ENCODE measurements around the gene ZNF333. TPM values are rescaled to one million over a fixed set of nuclear protein-coding genes. Genes with fewer than 3 reads are reported as not detected.

ZNF333 gene
- polyA plus RNA-seq, 3 donors = 7.6 to 43.0 (median 9.3) TPM

DNA sequence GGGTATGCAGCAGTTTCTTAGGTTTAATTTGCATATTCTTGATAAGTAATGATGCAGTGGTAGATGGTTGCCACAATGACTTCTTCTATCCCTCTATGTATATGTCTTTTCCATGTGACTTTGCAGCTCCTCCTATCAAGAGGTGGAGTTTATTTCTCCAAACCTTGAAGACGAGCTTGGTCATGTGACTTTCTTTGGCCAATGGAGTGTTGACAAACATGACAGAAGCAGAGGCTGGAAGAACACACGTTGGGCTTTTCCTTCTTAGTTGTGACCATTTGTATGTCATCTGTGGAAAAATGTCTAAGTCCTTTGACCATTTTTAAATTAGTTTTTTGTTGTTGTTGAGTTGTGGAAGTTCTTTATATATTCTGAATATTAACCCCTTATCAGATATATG is 32.3 kb downstream of the ZNF333 start:
- Histone ChIP-seq H3K27me3 (ENCODE audit: control insufficient read depth in 2 of 2, insufficient read depth in 2 of 2, low read length in 2 of 2) (no peaks in the 10 kb centered on the region), H2AFZ (ENCODE audit: insufficient read depth, low read depth, low read length, poor library complexity, severe bottlenecking) (no peak overlapping the region), H3K27ac (ENCODE audit: low read depth in 1 of 2, low read length in 2 of 2) (no peak overlapping the region), H3K36me3 (replicated peaks in 1 of 2; ENCODE audit: control insufficient read depth in 1 of 2, insufficient read depth in 2 of 2, low read length in 2 of 2) (peaks cover 20 to 62% of the 10 kb centered on the region in 2 donors), H3K4me2 (replicated peaks; ENCODE audit: extremely low read depth, low read length, poor library complexity, severe bottlenecking) (no peak overlapping the region), H4K20me1 (ENCODE audit: insufficient read depth, low read length) (no peaks in the 10 kb centered on the region), H3K4me1 (ENCODE audit: control insufficient read depth in 1 of 2, insufficient read depth in 2 of 2, low read length in 2 of 2) (no peaks in the 10 kb centered on the region), H3K4me3 (replicated peaks in 1 of 3; ENCODE audit: low read depth in 2 of 3, low read length in 3 of 3) (no peak overlapping the region), H3K9ac (ENCODE audit: insufficient read depth, low read length, poor library complexity, severe bottlenecking) (no peak overlapping the region), H3K79me2 (ENCODE audit: insufficient read depth, low read length) (no peaks in the 10 kb centered on the region), H3K9me3 (replicated peaks in 1 of 2; ENCODE audit: control insufficient read depth in 1 of 2, insufficient read depth in 1 of 2, low read length in 2 of 2) (peaks cover 65 to 91% of the 10 kb centered on the region in 2 donors)
- intact Hi-C loops (cut with micrococcal nuclease) = no loop called here
- H3K4me3 Mint-ChIP-seq = no peak overlapping the region
- H3K27me3 Mint-ChIP-seq (ENCODE audit: low read depth in 3 of 3) = no peaks in the 10 kb centered on the region
- WGBS (ENCODE audit: insufficient coverage) = no CpG with 5 or more reads among the region's 2 CpGs
- H3K4me1 Mint-ChIP-seq = no peaks in the 10 kb centered on the region
- H3K9me3 Mint-ChIP-seq = peaks cover 52 to 97% (median 88%) of the 10 kb centered on the region in 7 donors
- no peak overlapping the region for H3K27ac Mint-ChIP-seq
- peaks cover 47% of the 10 kb centered on the region in 2 donors for H3K36me3 Mint-ChIP-seq
- DNase-seq = no peak
- TF ChIP-seq CTCF (IDR thresholded peaks at IDR 0.05) = no peak

- peaks cover 53% of the 10 kb centered on the region in 2 donors for H3K9me3 ChIP-seq (replicated peaks in 1 of 2; ENCODE audit: control insufficient read depth in 1 of 2, insufficient read depth in 1 of 2, low read length in 2 of 2)
- H3K4me1 ChIP-seq (ENCODE audit: control insufficient read depth in 1 of 2, insufficient read depth in 2 of 2, low read length in 2 of 2) = no peaks in the 10 kb centered on the region
- no peak overlapping the region for H3K27ac ChIP-seq (ENCODE audit: low read depth in 1 of 2, low read length in 2 of 2)
- intact Hi-C loops (cut with micrococcal nuclease) = no loop called here
- H3K27me3 ChIP-seq (ENCODE audit: control insufficient read depth in 2 of 2, insufficient read depth in 2 of 2, low read length in 2 of 2) = no peaks in the 10 kb centered on the region
- H4K20me1 ChIP-seq (ENCODE audit: insufficient read depth, low read length) = peaks cover 9% of the 10 kb centered on the region
- WGBS (ENCODE audit: insufficient coverage) = 95% methylated on average over 2 of the region's 7 CpGs
- Mint-ChIP-seq H3K4me3 (no peak overlapping the region), H3K4me1 (no peaks in the 10 kb centered on the region), H3K36me3 (peaks cover 5% of the 10 kb centered on the region in 2 donors), H3K27me3 (ENCODE audit: low read depth in 3 of 3) (peaks cover 0 to 1% (median 0%) of the 10 kb centered on the region in 3 donors), H3K27ac (no peak overlapping the region), H3K9me3 (peaks cover 33 to 69% (median 61%) of the 10 kb centered on the region in 7 donors)
- peaks cover 0 to 6% of the 10 kb centered on the region in 2 donors for H3K36me3 ChIP-seq (replicated peaks in 1 of 2; ENCODE audit: control insufficient read depth in 1 of 2, insufficient read depth in 2 of 2, low read length in 2 of 2)
- no peak for TF ChIP-seq CTCF (IDR thresholded peaks at IDR 0.05)
- H3K79me2 ChIP-seq (ENCODE audit: insufficient read depth, low read length) = no peaks in the 10 kb centered on the region
- no peak overlapping the region for H3K9ac ChIP-seq (ENCODE audit: insufficient read depth, low read length, poor library complexity, severe bottlenecking)
- H2AFZ ChIP-seq (ENCODE audit: insufficient read depth, low read depth, low read length, poor library complexity, severe bottlenecking) = no peak overlapping the region
- no peak for DNase-seq
- no peak overlapping the region for H3K4me3 ChIP-seq (replicated peaks in 1 of 3; ENCODE audit: low read depth in 2 of 3, low read length in 3 of 3)
- H3K4me2 ChIP-seq (replicated peaks; ENCODE audit: extremely low read depth, low read length, poor library complexity, severe bottlenecking) = no peak overlapping the region
Observed at GRCh38 chr19:14728595-14728994, 38.7 kb downstream of the ZNF333 start.
